Endothelial cell of umbilical vein (primary cell): Measurements from ENCODE around the gene AP5Z1. TPM values are rescaled to one million over a fixed set of nuclear protein-coding genes. Genes with fewer than 3 reads are reported as not detected.

ENCODE experiments used
- BruUV-seq: library from RNA; stranded (reverse); fragments of 400-500 nt; replicated peaks from 2 replicates; lab custom pipeline; 2021; lab: Mats Ljungman, UMichigan
- CTCF ChIA-PET: fragments of 300-600, 350-600 bp; sonication (Branson Sonifier 250); formaldehyde crosslinking; loops from one replicate; lab custom pipeline; 2021; ENCODE audit warnings: antibody characterized with exemption, inconsistent platforms; lab: Charles Lee
- POLR2A ChIA-PET: fragments of 300-600, 350-600 bp; sonication (Branson Sonifier 250); formaldehyde crosslinking; loops from one replicate; lab custom pipeline; 2021; ENCODE audit warnings: antibody characterized with exemption, inconsistent platforms; lab: Charles Lee
- DNase-seq: peaks from one replicate; pipeline ENCODE4 v3.0.0-alpha.2; 2011; ENCODE audit warnings: low read depth, low spot score
- FAIRE-seq: peaks from 2 replicates; lab custom pipeline; 2011; peaks lifted over from hg19 to GRCh38; lab: Jason Lieb, UNC
- H2AFZ ChIP-seq: 2 replicates; pipeline ENCODE4 v1.6.0; 2012; ENCODE audit warnings: low read depth, low read length, control low read depth, inconsistent platforms
- H3K27ac ChIP-seq: 2 replicates; pipeline ENCODE4 v1.5.1; 2011; ENCODE audit warnings: low read depth, mild to moderate bottlenecking, control low read depth, low read length, moderate library complexity; ENCODE audit not compliant: insufficient read depth
- H3K27me3 ChIP-seq, 2 experiments: 2 replicates each; pipeline versions ENCODE4 v1.6.0 to v1.6.1; 2011; ENCODE audit warnings: low read length in 2 of 2, mixed read lengths in 1 of 2; ENCODE audit not compliant: control insufficient read depth in 2 of 2, insufficient read depth in 2 of 2
- H3K36me3 ChIP-seq, 2 experiments: 2 replicates in 1 of 2; 3 replicates in 1 of 2; pipeline ENCODE4 v1.5.1; 2011; ENCODE audit warnings: low read length in 2 of 2, mild to moderate bottlenecking in 1 of 2, moderate library complexity in 1 of 2; ENCODE audit not compliant: control insufficient read depth in 2 of 2, insufficient read depth in 2 of 2; ENCODE audit errors: extremely low read depth in 1 of 2
- H3K4me1 ChIP-seq: 3 replicates; pipeline ENCODE4 v1.5.1; 2011; ENCODE audit warnings: mild to moderate bottlenecking, low read length; ENCODE audit not compliant: control insufficient read depth, insufficient read depth; ENCODE audit errors: extremely low read depth
- H3K4me2 ChIP-seq: 2 replicates; pipeline ENCODE4 v1.6.1; 2011; ENCODE audit warnings: low read length, control low read depth, mixed read lengths; ENCODE audit not compliant: insufficient read depth
- H3K4me3 ChIP-seq, 3 experiments: fragments of 200-600 bp in 1 of 3; sonication (generic), shearing (Covaris generic) in 1 of 3; replicated peaks in 1 of 3; 2 replicates each; pipeline ENCODE4 v1.5.1; 2011 to 2016; ENCODE audit warnings: control low read depth in 3 of 3, low read length in 3 of 3, mild to moderate bottlenecking in 2 of 3, inconsistent platforms in 1 of 3, low read depth in 1 of 3, moderate library complexity in 1 of 3; ENCODE audit not compliant: insufficient read depth in 1 of 3
- H3K79me2 ChIP-seq: 2 replicates; pipeline ENCODE4 v1.6.0; 2012; ENCODE audit warnings: low read length, inconsistent platforms; ENCODE audit not compliant: control insufficient read depth, insufficient read depth
- H3K9ac ChIP-seq: replicated peaks from 2 replicates; pipeline ENCODE3; 2011; ENCODE audit warnings: low read length, control low read depth; ENCODE audit not compliant: insufficient read depth; ENCODE audit errors: extremely low read depth
- H3K9me1 ChIP-seq: replicated peaks from 3 replicates; pipeline ENCODE4 v1.6.0; 2011; ENCODE audit warnings: mild to moderate bottlenecking, low read length; ENCODE audit not compliant: control insufficient read depth, insufficient read depth; ENCODE audit errors: extremely low read depth
- H3K9me3 ChIP-seq: replicated peaks from 2 replicates; pipeline ENCODE4 v1.5.1; 2012; ENCODE audit warnings: low read length, inconsistent platforms; ENCODE audit not compliant: control insufficient read depth, insufficient read depth
- H4K20me1 ChIP-seq: replicated peaks from 2 replicates; pipeline ENCODE3; 2011; ENCODE audit warnings: mild to moderate bottlenecking, low read length; ENCODE audit not compliant: control insufficient read depth, insufficient read depth; ENCODE audit errors: extremely low read depth
- EZH2 ChIP-seq: IDR thresholded peaks from 2 replicates; pipeline ENCODE4 v1.6.1; 2012; ENCODE audit warnings: borderline replicate concordance, low read depth, mild to moderate bottlenecking, moderate library complexity, low read length, inconsistent platforms; ENCODE audit not compliant: severe bottlenecking
- FOS ChIP-seq: IDR thresholded peaks from 2 replicates; pipeline ENCODE4 v1.6.1; 2011; ENCODE audit warnings: mild to moderate bottlenecking, low read length, moderate library complexity, borderline replicate concordance; ENCODE audit not compliant: insufficient read depth
- GATA2 ChIP-seq: IDR thresholded peaks from 2 replicates; pipeline ENCODE4 v1.7.0; 2011; ENCODE audit warnings: low read depth, mild to moderate bottlenecking, moderate library complexity, mixed read lengths, low read length; ENCODE audit not compliant: insufficient read length, insufficient read depth
- JUN ChIP-seq: IDR thresholded peaks from 2 replicates; pipeline ENCODE4 v1.6.1; 2011; ENCODE audit warnings: borderline replicate concordance, low read depth; ENCODE audit not compliant: insufficient read length, insufficient read depth
- MYC ChIP-seq: IDR thresholded peaks from one replicate; pipeline ENCODE4 v1.6.1; 2011; ENCODE audit warnings: mild to moderate bottlenecking, low read depth, low read length
- POLR2A ChIP-seq: IDR thresholded peaks from 2 replicates; pipeline ENCODE4 v1.6.1; 2012; ENCODE audit warnings: low read depth, mild to moderate bottlenecking, control low read depth, low read length
- POLR2AphosphoS5 ChIP-seq: IDR thresholded peaks from 2 replicates; pipeline ENCODE4 v1.6.1; 2012; ENCODE audit warnings: low read depth, mild to moderate bottlenecking, control low read depth, low read length, moderate library complexity; ENCODE audit not compliant: insufficient read depth
- dilution Hi-C: fragments of 300-500 bp; cut with MboI; formaldehyde crosslinking; loops from one replicate; pipeline ENCODE4 v1.15.0; 2019; ENCODE audit warnings: low sequenced_read_pairs; ENCODE audit not compliant: extremely low pct_ligation_motif_present
- intact Hi-C: fragments of 100-400 bp; cut with micrococcal nuclease; formaldehyde crosslinking; loops from one replicate; pipeline ENCODE4 v1.10.0; 2022
- polyA plus RNA-seq, 4 experiments: library from polyadenylated mRNA; depleted of rRNA in 3 of 4; stranded (reverse) in 3 of 4; unstranded in 1 of 4; fragments of >200 nt; gene quantifications; 2 replicates each; pipeline versions ENCODE4 v1.2.1 to v1.2.3, GENCODE V29; 2011 to 2012; ENCODE audit warnings: missing spikeins in 1 of 4
- total RNA-seq: library from RNA; stranded (reverse); gene quantifications from 2 replicates; pipeline ENCODE4 v1.2.3, GENCODE V29; 2021
- TF ChIP-seq, protein P1 (sequence below): IDR thresholded peaks from 2 replicates; pipeline ENCODE4 v1.6.1; 2011; ENCODE audit not compliant: insufficient read depth, insufficient read length
- TF ChIP-seq, protein P2 (sequence below), 2 donors: IDR thresholded peaks; 1 replicate in 1 of 2; 2 replicates in 1 of 2; pipeline ENCODE4 v1.5.1; 2011; ENCODE audit warnings: low read length in 2 of 2, mild to moderate bottlenecking in 2 of 2, moderate library complexity in 2 of 2, control low read depth in 1 of 2, inconsistent platforms in 1 of 2, low read depth in 1 of 2; ENCODE audit not compliant: insufficient read depth in 1 of 2; ENCODE audit errors: extremely low read depth in 1 of 2

The AP5Z1 gene
- total and polyA plus RNA-seq, 2 donors (not counting 3 experiments of a cell fraction or from before 2014, with no cell fraction given): 53.7 to 58.9 TPM

DNA sequence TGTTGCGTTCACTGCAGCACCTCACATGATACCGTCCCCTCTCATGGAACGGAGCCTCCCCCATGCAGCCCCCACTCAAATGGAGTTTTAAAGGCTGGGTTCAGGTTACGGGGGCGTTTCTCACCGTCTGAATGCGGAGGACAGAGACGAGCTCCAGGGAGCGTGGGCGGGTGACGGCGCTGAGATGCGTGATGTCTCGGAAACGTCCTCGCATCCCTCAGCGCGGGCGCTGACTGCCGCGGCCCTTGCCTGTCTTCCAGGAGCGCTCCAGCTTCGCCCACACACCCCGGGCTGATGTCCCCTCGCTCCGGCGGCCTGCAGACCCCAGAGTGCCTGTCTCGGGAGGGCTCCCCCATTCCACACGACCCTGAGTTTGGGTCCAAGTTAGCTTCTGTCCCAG is 16.6 kb upstream of the AP5Z1 start:
- DNase-seq (no peak), FAIRE-seq (no peak)
- Histone ChIP-seq H3K4me3 (no peak overlapping the region), H3K36me3 (peaks cover 20 to 56% of the 10 kb centered on the region in 2 experiments), H3K9me1 (no peaks in the 10 kb centered on the region), H3K4me1 (no peaks in the 10 kb centered on the region), H3K4me2 (no peak overlapping the region), H3K27me3 (no peaks in the 10 kb centered on the region), H2AFZ (no peak overlapping the region), H3K27ac (no peak overlapping the region), H3K9me3 (no peaks in the 10 kb centered on the region), H3K9ac (no peak overlapping the region), H3K79me2 (peaks cover under 1% of the 10 kb centered on the region), H4K20me1 (no peaks in the 10 kb centered on the region)
- TF ChIP-seq, protein P1, sequence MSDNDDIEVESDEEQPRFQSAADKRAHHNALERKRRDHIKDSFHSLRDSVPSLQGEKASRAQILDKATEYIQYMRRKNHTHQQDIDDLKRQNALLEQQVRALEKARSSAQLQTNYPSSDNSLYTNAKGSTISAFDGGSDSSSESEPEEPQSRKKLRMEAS: no peak
- TF ChIP-seq FOS (no peak), EZH2 (no peak), POLR2AphosphoS5 (no peak)
- intact Hi-C loops: no loop called here
- CTCF ChIA-PET: no interaction called here
- dilution Hi-C loops: no loop called here
- POLR2A ChIA-PET: no interaction called here
- BruUV-seq: no TSS peak

DNA sequence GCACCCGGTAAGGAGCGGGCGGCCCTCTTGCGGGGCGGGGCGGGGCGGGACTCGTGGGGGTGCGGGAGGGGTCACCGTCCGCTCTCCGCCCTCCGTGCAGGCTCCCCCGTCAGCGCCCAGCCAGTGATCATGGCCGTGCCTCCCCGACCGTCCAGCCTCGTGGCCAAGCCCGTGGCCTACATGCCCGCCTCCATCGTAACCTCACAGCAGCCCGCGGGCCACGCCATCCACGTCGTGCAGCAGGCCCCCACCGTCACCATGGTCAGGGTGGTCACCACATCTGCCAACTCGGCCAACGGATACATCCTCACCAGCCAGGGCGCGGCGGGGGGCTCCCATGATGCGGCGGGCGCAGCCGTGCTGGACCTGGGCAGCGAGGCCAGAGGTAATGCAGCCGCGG is 16.2 kb upstream of the AP5Z1 start:
- no peak overlapping the region for H3K27ac ChIP-seq
- ChIA-PET POLR2A (interaction anchor here (1.3 kb wide), 1 partner anchor 16 kb away, joined by 4 read pairs; the partner anchor contains the start of gene AP5Z1), CTCF (interaction anchor here (1.4 kb wide), 1 partner anchor 16 kb away, joined by 5 read pairs; the partner anchor contains the start of gene AP5Z1)
- no TSS peak for BruUV-seq
- H3K79me2 ChIP-seq: peaks cover under 1% of the 10 kb centered on the region
- H3K36me3 ChIP-seq: peaks cover 20 to 58% of the 10 kb centered on the region in 2 experiments
- TF ChIP-seq, protein P1: no peak
- TF ChIP-seq MYC (no peak), POLR2AphosphoS5 (no peak), GATA2 (no peak), POLR2A (no peak), JUN (no peak), EZH2 (no peak), FOS (no peak)
- TF ChIP-seq, protein P2, sequence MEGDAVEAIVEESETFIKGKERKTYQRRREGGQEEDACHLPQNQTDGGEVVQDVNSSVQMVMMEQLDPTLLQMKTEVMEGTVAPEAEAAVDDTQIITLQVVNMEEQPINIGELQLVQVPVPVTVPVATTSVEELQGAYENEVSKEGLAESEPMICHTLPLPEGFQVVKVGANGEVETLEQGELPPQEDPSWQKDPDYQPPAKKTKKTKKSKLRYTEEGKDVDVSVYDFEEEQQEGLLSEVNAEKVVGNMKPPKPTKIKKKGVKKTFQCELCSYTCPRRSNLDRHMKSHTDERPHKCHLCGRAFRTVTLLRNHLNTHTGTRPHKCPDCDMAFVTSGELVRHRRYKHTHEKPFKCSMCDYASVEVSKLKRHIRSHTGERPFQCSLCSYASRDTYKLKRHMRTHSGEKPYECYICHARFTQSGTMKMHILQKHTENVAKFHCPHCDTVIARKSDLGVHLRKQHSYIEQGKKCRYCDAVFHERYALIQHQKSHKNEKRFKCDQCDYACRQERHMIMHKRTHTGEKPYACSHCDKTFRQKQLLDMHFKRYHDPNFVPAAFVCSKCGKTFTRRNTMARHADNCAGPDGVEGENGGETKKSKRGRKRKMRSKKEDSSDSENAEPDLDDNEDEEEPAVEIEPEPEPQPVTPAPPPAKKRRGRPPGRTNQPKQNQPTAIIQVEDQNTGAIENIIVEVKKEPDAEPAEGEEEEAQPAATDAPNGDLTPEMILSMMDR (IDR thresholded peaks at IDR 0.05; ENCODE audit: extremely low read depth in 1 of 2, insufficient read depth in 1 of 2, low read depth in 1 of 2, low read length in 2 of 2): no peak
- no peaks in the 10 kb centered on the region for H3K27me3 ChIP-seq
- no peaks in the 10 kb centered on the region for H3K9me3 ChIP-seq
- no peaks in the 10 kb centered on the region for H4K20me1 ChIP-seq
- intact Hi-C loops: no loop called here
- no peaks in the 10 kb centered on the region for H3K4me1 ChIP-seq
- no peak overlapping the region for H3K4me2 ChIP-seq
- DNase-seq: no peak
- no peak overlapping the region for H2AFZ ChIP-seq
- no peak overlapping the region for H3K4me3 ChIP-seq
- FAIRE-seq: no peak
- no peak overlapping the region for H3K9ac ChIP-seq
- H3K9me1 ChIP-seq: no peaks in the 10 kb centered on the region
- dilution Hi-C loops: no loop called here
